Esophagus squamous epithelium (tissue), 4 donors: ENCODE measurements around the gene TNKS2.

Experiments
- CTCF ChIP-seq, 6 experiments: fragments of 450-650 bp in 4 of 6; fragments of 200-600 bp in 2 of 6; sonication (generic) in 2 of 6; IDR thresholded peaks; one replicate each; pipeline ENCODE4 v1.5.1; 2016 to 2019; ENCODE audit warnings: antibody characterized with exemption in 6 of 6, mild to moderate bottlenecking in 4 of 6, moderate library complexity in 4 of 6
- POLR2A ChIP-seq, 4 donors: fragments of 450-650 bp; IDR thresholded peaks; one replicate each; pipeline ENCODE4 v1.6.1; 2017; ENCODE audit warnings: antibody characterized with exemption in 4 of 4, mild to moderate bottlenecking in 4 of 4, moderate library complexity in 3 of 4

- TF ChIP-seq CTCF (IDR thresholded peaks at IDR 0.05) = no peak
- no peak for TF ChIP-seq POLR2A (IDR thresholded peaks at IDR 0.05)
Measured at GRCh38 chr10:91803386-91804125, 5.3 kb downstream of the TNKS2 start.
